Stomach smooth muscle (tissue), 2 donors: Measurements from ENCODE around the gene SEMA5A.

ENCODE experiments used
- H3K27ac ChIP-seq: one replicate; pipeline ENCODE4 v1.7.0; 2013; ENCODE audit warnings: mild to moderate bottlenecking, low read length, inconsistent platforms
- H3K27me3 ChIP-seq, 2 donors: one replicate each; pipeline ENCODE4 v1.7.0; 2013; ENCODE audit warnings: low read length in 2 of 2; ENCODE audit not compliant: insufficient read depth in 2 of 2, control insufficient read depth in 1 of 2
- H3K36me3 ChIP-seq, 2 donors: one replicate each; pipeline ENCODE4 v1.7.0; 2013; ENCODE audit warnings: low read length in 2 of 2; ENCODE audit not compliant: control insufficient read depth in 2 of 2, insufficient read depth in 2 of 2
- H3K4me1 ChIP-seq: one replicate; pipeline ENCODE4 v1.7.0; 2013; ENCODE audit warnings: low read length; ENCODE audit not compliant: control insufficient read depth, insufficient read depth
- H3K4me3 ChIP-seq, 2 donors: one replicate each; pipeline ENCODE4 v1.7.0; 2013; ENCODE audit warnings: low read length in 2 of 2
- H3K9ac ChIP-seq, 2 donors: one replicate each; pipeline ENCODE4 v1.7.0; 2013; ENCODE audit warnings: low read length in 2 of 2, mild to moderate bottlenecking in 1 of 2
- H3K9me3 ChIP-seq, 2 donors: one replicate each; pipeline ENCODE4 v1.7.0; 2013; ENCODE audit warnings: low read length in 2 of 2; ENCODE audit not compliant: control insufficient read depth in 2 of 2
- donor health status: healthy.
- donor health status: Pancreatic carcinoma.

SEMA5A gene

DNA sequence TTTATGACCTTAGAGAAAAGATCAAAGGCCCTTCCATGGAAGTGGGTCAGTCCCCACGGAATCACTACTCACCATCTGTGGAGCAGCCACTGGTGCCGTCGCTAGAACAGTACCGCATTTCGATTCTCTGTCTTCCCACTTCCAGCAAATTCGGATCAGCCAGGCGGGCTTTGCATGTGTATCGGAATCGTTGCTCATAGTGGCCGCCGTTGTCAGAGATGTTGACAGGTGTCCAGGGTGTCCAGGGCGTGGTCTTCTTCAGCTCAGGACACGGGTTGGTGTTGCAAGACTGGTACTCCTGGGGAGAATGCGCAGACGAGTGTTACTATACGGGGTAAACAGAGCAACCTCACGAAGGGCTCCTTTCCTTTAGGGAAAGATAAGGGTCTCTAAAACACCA is 479.5 kb downstream of the SEMA5A start:
- H3K9me3 ChIP-seq, result no peaks in the 10 kb centered on the region
- H3K27ac ChIP-seq, result no peak overlapping the region

DNA sequence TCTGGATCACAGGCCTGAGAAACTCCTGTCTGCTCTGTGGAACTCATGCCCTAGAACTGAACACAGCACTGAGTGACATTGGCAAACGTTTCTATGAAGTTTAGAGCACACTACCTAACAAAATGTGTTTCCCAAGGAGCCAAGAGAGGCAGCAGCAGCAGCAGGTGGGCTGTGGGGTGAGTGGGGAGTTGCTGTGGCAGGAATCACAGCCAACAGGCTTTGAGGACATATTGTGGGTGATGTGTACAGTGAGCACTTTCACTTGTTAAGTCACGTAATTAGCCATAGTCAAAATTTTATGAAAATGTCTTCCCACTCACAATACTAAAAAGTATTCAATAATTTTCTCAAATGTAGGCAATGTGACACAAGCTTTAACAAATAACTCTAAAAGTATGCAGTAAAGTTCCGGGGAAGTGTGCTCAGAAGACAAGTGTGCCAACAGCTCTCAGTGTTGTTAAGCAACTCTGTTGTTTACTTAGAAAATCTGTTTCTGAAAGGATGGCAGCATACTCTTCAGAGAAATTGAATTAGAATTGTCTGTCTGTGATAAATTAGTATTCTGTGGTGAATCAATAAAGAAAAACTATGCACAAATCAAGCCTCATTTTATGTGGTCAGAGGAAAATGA is 482.1 kb downstream of the SEMA5A start:
- Histone ChIP-seq H3K27ac (no peak overlapping the region), H3K4me3 (no peak overlapping the region), H3K36me3 (no peaks in the 10 kb centered on the region), H3K9ac (no peak overlapping the region), H3K4me1 (no peaks in the 10 kb centered on the region), H3K27me3 (no peaks in the 10 kb centered on the region), H3K9me3 (no peaks in the 10 kb centered on the region)

More for the DNA sequence above, 479.5 kb downstream of the SEMA5A start:
- H3K4me1 ChIP-seq, result no peaks in the 10 kb centered on the region
- H3K27me3 ChIP-seq, result no peaks in the 10 kb centered on the region
- no peaks in the 10 kb centered on the region for H3K36me3 ChIP-seq
- no peak overlapping the region for H3K9ac ChIP-seq
- H3K4me3 ChIP-seq, result no peak overlapping the region

DNA sequence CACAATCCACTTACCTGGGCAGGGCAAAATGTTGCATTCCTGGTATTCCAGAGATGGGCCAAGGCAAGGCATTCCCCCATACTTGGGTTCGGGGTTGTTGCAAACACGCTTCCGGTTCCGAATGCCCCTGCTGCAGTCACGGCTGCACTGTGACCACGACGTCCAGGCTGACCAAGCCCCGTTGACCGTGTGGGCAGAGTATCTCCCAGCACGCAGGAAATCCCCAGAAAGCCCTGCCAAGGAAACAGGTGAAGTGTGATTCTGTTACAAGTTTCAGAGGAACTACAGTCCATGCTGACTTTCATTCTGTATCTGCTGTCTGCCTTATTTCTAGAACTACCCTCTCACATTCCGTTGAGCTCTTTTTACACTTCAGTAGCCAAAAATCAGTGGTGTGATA is 483.0 kb downstream of the SEMA5A start:
- no peak overlapping the region for H3K4me3 ChIP-seq
- H3K9me3 ChIP-seq, result no peaks in the 10 kb centered on the region
- no peaks in the 10 kb centered on the region for H3K4me1 ChIP-seq
- no peak overlapping the region for H3K9ac ChIP-seq
- H3K36me3 ChIP-seq, result no peaks in the 10 kb centered on the region
- H3K27ac ChIP-seq, result no peak overlapping the region
- H3K27me3 ChIP-seq, result no peaks in the 10 kb centered on the region

DNA sequence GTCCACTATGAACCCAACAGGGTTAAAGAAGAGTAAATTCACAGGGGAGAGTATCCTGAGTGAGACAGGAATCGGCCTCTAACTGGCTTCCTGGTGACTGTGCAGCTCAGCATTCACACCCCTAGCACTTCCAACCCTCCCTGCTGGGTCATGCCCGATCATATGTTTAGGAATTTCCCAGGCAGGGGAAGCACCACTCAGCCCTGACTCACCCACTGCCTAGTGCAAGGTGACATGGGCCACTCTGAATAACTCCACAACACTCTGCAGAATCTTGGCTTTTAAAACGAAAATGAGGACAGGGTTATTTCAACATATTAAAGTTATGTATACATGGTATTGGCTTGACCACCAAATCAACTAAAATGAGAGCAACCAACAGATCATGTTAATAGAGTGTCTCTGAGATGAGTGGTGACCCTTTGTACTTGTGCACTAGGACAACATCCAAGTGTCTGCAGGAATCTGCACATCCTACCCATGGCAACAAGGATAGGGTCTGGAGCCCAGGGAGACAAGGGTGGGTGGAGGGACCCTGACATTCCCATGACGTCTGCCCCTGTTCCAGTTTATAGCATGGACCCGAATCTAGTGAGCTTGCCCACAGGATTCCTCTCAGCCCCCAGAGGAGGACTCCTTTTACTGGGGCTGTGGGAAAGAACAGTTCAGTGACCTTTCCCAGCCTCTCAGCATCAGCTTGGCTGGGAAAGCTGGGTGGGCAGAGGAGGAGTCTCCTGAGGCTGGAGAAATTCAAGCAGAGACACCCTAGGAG is 485.8 kb downstream of the SEMA5A start:
- Histone ChIP-seq H3K4me3 (no peak overlapping the region), H3K27me3 (no peaks in the 10 kb centered on the region), H3K36me3 (no peaks in the 10 kb centered on the region), H3K4me1 (no peaks in the 10 kb centered on the region), H3K27ac (no peak overlapping the region), H3K9me3 (no peaks in the 10 kb centered on the region), H3K9ac (no peak overlapping the region)

DNA sequence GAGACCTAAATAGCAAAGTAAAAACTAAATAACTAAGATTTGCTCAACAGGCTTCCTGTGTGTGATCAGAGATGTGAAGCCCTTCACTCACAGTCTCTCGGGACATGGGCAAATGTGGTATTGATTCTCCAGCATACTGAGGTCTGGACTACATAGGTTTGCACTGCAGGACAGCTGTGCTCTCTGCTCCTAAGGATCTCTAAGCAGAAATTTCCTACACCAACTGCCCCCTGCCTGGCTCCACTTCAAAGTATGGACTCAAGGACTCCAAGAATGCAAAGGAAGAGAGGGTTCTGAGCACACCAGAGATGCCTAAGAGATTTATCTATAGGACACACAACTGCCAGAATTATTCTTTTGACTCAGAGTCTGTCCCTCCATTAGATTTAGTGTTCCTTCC is 487.2 kb downstream of the SEMA5A start:
- no peaks in the 10 kb centered on the region for H3K36me3 ChIP-seq

DNA sequence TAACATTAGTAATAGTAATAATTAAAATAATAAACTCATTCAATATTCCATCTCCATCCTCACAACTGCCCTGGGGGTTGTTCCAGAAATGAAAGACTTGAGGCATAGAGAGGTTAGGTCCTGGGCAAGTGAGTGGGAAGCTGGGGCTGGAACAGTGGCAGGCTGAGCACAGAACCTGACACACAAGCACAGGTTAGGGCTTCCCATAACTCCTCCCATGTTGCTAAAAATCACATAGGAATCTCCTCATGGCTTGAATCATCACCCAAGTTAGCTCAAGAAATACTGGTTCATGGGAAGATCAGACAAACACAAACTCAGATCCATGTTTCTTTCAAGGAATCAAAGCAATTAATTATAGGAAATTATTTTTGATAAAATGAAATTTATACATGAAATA is 487.7 kb downstream of the SEMA5A start:
- Histone ChIP-seq H3K9me3 (no peaks in the 10 kb centered on the region), H3K9ac (no peak overlapping the region), H3K4me3 (no peak overlapping the region), H3K4me1 (no peaks in the 10 kb centered on the region), H3K27me3 (no peaks in the 10 kb centered on the region), H3K36me3 (no peaks in the 10 kb centered on the region), H3K27ac (no peak overlapping the region)

More for the DNA sequence above, 487.2 kb downstream of the SEMA5A start:
- no peak overlapping the region for H3K27ac ChIP-seq
- no peaks in the 10 kb centered on the region for H3K9me3 ChIP-seq
- no peaks in the 10 kb centered on the region for H3K4me1 ChIP-seq
- H3K9ac ChIP-seq, result no peak overlapping the region
- H3K27me3 ChIP-seq, result no peaks in the 10 kb centered on the region
- H3K4me3 ChIP-seq, result no peak overlapping the region

DNA sequence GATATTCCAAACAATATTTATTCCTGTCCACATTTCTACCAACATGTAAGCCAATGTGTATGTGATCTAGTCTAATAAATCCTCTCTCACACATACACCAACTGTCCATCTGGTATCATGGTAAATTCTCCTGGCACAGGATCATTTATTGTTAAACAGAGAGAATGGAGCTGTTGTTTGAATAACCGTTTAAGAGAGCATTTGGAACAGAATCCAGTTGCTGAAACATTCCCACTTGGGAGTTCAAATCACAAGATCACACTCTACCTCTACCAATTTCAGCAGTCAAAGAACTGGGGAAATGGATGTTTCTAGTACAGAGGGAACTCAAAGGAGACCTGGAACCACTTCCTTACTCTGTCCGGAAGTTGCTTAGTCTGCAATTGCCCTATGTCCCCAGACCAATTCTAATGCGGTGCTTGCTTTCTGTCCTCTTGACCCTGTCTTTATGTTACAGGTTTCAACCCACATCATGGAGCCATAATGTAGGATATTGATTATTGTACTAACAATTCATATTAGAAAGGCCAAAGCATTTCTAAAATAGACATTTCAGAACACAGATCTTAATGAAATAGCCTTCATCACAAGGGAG is 488.4 kb downstream of the SEMA5A start:
- H3K4me1 ChIP-seq, result no peaks in the 10 kb centered on the region
- H3K27ac ChIP-seq, result no peak overlapping the region
- H3K9ac ChIP-seq, result no peak overlapping the region
- H3K36me3 ChIP-seq, result no peaks in the 10 kb centered on the region
- no peak overlapping the region for H3K4me3 ChIP-seq
- no peaks in the 10 kb centered on the region for H3K27me3 ChIP-seq
- H3K9me3 ChIP-seq, result no peaks in the 10 kb centered on the region

DNA sequence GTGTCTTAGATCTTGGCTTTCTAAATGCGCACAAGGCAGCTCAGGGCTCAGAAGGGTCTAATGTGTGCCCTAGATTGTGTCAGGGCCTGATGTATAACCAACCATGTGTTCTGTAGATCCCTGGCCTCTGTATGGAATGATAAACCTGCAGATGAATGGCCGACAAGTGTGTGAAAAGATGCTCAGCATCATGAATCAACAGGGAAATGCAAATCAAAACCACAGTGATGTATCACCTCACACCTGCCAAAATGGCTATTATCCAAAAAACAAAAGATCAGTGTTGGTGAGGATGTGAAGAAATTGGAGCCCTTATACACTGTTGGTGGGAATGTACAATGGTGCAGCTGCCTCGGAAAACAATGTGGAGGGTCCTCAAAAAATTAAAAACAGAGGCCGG is 489.8 kb downstream of the SEMA5A start:
- Histone ChIP-seq H3K36me3 (no peaks in the 10 kb centered on the region), H3K9ac (no peak overlapping the region), H3K9me3 (no peaks in the 10 kb centered on the region), H3K27ac (no peak overlapping the region), H3K27me3 (no peaks in the 10 kb centered on the region), H3K4me3 (no peak overlapping the region), H3K4me1 (no peaks in the 10 kb centered on the region)

DNA sequence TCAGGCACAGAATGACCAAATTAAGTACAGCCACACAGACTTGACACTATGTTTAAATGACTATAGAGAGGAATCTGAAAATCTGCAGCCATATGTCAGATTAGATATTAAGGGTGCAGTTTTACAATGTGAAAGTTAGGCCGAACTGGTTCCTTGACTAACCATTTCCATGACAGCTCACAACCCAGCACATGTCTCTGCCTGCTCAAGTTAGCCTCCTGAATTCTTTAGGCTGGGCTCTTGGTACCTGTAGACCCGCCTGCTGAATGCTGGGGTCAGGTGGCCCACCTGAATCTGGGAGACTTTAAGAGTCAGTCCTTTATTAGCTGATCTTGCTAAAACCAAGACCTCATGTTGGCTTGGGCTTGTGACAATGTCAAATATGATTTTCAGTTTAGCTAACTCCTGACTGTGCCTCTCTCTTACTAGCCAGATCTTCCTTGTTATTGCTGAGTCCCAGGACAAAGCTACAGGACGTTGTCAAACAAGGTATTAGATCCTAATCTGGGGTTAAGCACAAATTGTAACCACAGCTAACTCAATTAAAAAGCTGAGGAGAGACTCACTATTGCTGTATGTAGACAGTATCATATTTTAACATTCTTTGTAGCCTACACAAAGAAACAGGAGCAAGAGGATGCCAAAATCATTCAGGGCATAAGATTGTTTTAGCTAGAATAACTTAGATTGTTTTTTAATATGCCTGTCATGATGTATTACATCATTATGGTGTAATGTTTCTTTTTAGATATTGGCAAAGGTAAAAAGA is 490.9 kb downstream of the SEMA5A start:
- Histone ChIP-seq H3K9ac (no peak overlapping the region), H3K4me1 (no peaks in the 10 kb centered on the region), H3K27me3 (no peaks in the 10 kb centered on the region), H3K27ac (no peak overlapping the region), H3K36me3 (no peaks in the 10 kb centered on the region), H3K4me3 (no peak overlapping the region), H3K9me3 (no peaks in the 10 kb centered on the region)

DNA sequence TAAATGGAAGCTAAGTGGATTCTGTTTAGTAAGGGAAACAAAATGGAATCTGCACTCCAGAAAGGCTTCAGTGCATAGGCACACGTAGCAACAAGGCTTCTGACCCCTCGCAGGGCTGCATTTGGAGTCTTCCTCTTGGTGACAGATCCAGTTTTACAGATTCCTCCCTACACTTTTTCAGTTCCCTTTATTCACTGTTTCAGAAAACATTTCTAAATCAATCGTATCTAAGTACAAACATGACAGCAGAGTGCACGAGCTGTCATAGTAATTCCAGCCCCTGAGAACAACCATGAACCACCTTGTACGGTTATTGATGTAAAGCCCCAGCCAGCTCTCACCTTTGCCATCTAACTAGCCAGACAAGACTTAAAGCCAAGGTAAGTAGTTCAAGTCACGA is 491.6 kb downstream of the SEMA5A start:
- no peaks in the 10 kb centered on the region for H3K36me3 ChIP-seq
- H3K9me3 ChIP-seq, result no peaks in the 10 kb centered on the region
- H3K27ac ChIP-seq, result no peak overlapping the region
- no peak overlapping the region for H3K4me3 ChIP-seq
- H3K27me3 ChIP-seq, result no peaks in the 10 kb centered on the region
- H3K9ac ChIP-seq, result no peak overlapping the region
- no peaks in the 10 kb centered on the region for H3K4me1 ChIP-seq
